Measurements from ENCODE around the gene PRKG1. TPM values are rescaled to one million over a fixed set of nuclear protein-coding genes. Genes with fewer than 3 reads are reported as not detected.

The PRKG1 gene
- total and polyA plus RNA-seq, 2 experiments from 2014 or later = 18.2 to 21.1 TPM

DNA sequence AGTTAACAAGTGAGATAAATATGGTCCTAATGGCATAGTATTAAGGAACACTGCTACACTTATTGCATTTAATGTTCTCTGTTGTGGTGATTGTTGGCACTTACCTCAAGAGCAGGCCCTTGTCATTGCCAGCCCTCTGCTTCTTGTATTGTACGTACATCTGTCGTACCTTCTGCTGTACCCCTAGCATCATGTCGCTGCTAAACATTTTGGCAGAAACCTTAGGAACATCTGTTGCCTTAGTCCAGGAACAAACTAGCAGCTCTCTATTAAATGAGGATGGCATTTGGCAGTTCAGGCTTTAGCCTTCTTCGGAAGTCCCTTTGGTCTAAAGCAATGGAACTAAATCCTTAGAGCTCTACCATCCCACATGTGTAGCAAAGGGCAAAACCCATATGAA, 47.6 kb downstream of the PRKG1 start:
- H3K36me3 ChIP-seq (ENCODE audit: insufficient read depth) = no peaks in the 10 kb centered on the region
- ATAC-seq = no peak
- DNase-seq (ENCODE audit: low spot score) = no peak
- H3K36me3 Mint-ChIP-seq (ENCODE audit: low read depth) = peaks cover 4% of the 10 kb centered on the region; the same call in 2 of the 3 replicates
- H3K9me2 ChIP-seq (ENCODE audit: insufficient read depth) = no peaks in the 10 kb centered on the region; the same call in 1 of the 2 replicates
- H2AFZ ChIP-seq = no peak overlapping the region
- H3K27ac Mint-ChIP-seq = no peak overlapping the region
- no peak overlapping the region for H3K4me3 ChIP-seq
- H4K20me1 ChIP-seq (replicated peaks; ENCODE audit: insufficient read depth) = no peaks in the 10 kb centered on the region
- H3K4me1 Mint-ChIP-seq = peaks cover 7% of the 10 kb centered on the region
- TF ChIP-seq EZH2 (IDR thresholded peaks at IDR 0.05; ENCODE audit: low read depth, unreplicated experiment) = no peak
- TF ChIP-seq EZH2phosphoT487 (IDR thresholded peaks at IDR 0.05; ENCODE audit: unreplicated experiment) = no peak
- 0 out of 2 replicates have a peak, but pooled peaks cover 3% of the 10 kb centered on the region for H3K4me1 ChIP-seq (ENCODE audit: insufficient read depth)
- no peaks in the 10 kb centered on the region for H3K79me2 ChIP-seq (replicated peaks; ENCODE audit: insufficient read depth)
- H3K27ac ChIP-seq (ENCODE audit: low read depth) = no peak overlapping the region
- H3K4me3 Mint-ChIP-seq = no peak overlapping the region
- H3K27me3 Mint-ChIP-seq (ENCODE audit: insufficient read depth, low read depth, poor library complexity) = peaks cover 6% of the 10 kb centered on the region
- no peaks in the 10 kb centered on the region for H3F3A ChIP-seq (replicated peaks; ENCODE audit: low read depth)
- no peaks in the 10 kb centered on the region for H3K27me3 ChIP-seq (ENCODE audit: insufficient read depth)
- H3K9me3 Mint-ChIP-seq = peaks cover 4% of the 10 kb centered on the region; the same call in 1 of the 3 replicates
- no peak overlapping the region for H3K4me2 ChIP-seq

DNA sequence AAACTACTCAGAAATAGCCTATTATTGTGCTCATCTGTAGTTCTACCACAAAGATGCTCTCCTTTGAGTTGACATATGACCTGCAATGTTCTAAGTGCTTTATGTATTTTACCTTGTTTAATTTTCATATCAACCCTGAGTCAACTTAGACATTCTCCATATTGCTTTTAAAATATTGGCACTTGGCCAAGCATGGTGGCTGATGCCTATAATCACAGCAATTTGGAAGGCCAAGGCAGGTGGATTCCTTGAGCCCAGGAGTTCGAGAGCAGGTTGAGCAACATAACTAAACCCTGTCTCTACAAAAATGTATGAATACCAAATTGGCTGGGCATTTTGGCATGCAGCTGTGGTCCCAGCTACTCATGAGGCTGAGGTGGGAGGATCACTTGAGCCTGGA, 50.6 kb downstream of the PRKG1 start:
- H3K4me3 ChIP-seq = no peak overlapping the region
- Mint-ChIP-seq H3K9me3 (peaks cover 8% of the 10 kb centered on the region; the same call in 1 of the 3 replicates), H3K36me3 (ENCODE audit: low read depth) (peaks cover 8% of the 10 kb centered on the region; the same call in 2 of the 3 replicates), H3K4me3 (no peak overlapping the region), H3K4me1 (peaks cover 2% of the 10 kb centered on the region; the same call in 1 of the 3 replicates), H3K27me3 (ENCODE audit: insufficient read depth, low read depth, poor library complexity) (peaks cover 6% of the 10 kb centered on the region), H3K27ac (no peak overlapping the region)
- no peaks in the 10 kb centered on the region for H3K27me3 ChIP-seq (ENCODE audit: insufficient read depth)
- no peaks in the 10 kb centered on the region for H3F3A ChIP-seq (replicated peaks; ENCODE audit: low read depth)
- no peaks in the 10 kb centered on the region for H3K79me2 ChIP-seq (replicated peaks; ENCODE audit: insufficient read depth)
- H3K4me2 ChIP-seq = no peak overlapping the region
- H4K20me1 ChIP-seq (replicated peaks; ENCODE audit: insufficient read depth) = no peaks in the 10 kb centered on the region
- no peak overlapping the region for H3K27ac ChIP-seq (ENCODE audit: low read depth)
- no peak overlapping the region for H2AFZ ChIP-seq
- H3K36me3 ChIP-seq (ENCODE audit: insufficient read depth) = no peaks in the 10 kb centered on the region
- ATAC-seq (no peak), DNase-seq (ENCODE audit: low spot score) (no peak)
- no peaks in the 10 kb centered on the region; the same call in 1 of the 2 replicates for H3K9me2 ChIP-seq (ENCODE audit: insufficient read depth)
- H3K4me1 ChIP-seq (ENCODE audit: insufficient read depth) = 0 out of 2 replicates have a peak, but pooled peaks cover 3% of the 10 kb centered on the region
- TF ChIP-seq EZH2 (IDR thresholded peaks at IDR 0.05; ENCODE audit: low read depth, unreplicated experiment) = no peak
- TF ChIP-seq ZNF462 (CRISPR knock-in tag; IDR thresholded peaks at IDR 0.05) = no peak
- no peak for TF ChIP-seq EZH2phosphoT487 (IDR thresholded peaks at IDR 0.05; ENCODE audit: unreplicated experiment)
- TF ChIP-seq, protein P1, sequence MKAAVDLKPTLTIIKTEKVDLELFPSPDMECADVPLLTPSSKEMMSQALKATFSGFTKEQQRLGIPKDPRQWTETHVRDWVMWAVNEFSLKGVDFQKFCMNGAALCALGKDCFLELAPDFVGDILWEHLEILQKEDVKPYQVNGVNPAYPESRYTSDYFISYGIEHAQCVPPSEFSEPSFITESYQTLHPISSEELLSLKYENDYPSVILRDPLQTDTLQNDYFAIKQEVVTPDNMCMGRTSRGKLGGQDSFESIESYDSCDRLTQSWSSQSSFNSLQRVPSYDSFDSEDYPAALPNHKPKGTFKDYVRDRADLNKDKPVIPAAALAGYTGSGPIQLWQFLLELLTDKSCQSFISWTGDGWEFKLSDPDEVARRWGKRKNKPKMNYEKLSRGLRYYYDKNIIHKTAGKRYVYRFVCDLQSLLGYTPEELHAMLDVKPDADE (IDR thresholded peaks at IDR 0.05) = no peak
- TF ChIP-seq, protein P2, sequence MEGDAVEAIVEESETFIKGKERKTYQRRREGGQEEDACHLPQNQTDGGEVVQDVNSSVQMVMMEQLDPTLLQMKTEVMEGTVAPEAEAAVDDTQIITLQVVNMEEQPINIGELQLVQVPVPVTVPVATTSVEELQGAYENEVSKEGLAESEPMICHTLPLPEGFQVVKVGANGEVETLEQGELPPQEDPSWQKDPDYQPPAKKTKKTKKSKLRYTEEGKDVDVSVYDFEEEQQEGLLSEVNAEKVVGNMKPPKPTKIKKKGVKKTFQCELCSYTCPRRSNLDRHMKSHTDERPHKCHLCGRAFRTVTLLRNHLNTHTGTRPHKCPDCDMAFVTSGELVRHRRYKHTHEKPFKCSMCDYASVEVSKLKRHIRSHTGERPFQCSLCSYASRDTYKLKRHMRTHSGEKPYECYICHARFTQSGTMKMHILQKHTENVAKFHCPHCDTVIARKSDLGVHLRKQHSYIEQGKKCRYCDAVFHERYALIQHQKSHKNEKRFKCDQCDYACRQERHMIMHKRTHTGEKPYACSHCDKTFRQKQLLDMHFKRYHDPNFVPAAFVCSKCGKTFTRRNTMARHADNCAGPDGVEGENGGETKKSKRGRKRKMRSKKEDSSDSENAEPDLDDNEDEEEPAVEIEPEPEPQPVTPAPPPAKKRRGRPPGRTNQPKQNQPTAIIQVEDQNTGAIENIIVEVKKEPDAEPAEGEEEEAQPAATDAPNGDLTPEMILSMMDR (conservative IDR thresholded peaks at IDR 0.05; ENCODE audit: low read depth in 2 of 2) = no peak
- no peak for TF ChIP-seq POLR2AphosphoS5 (IDR thresholded peaks at IDR 0.05; ENCODE audit: low read depth)
- TF ChIP-seq ZNF114 (CRISPR knock-in tag; IDR thresholded peaks at IDR 0.05) = no peak
- TF ChIP-seq NANOG (IDR thresholded peaks at IDR 0.05; ENCODE audit: borderline replicate concordance) = no peak

Data from GM23338 (cell line).